A673 (cell line): ENCODE measurements around the gene CSNK2B.

Experiments
- EZH2 ChIP-seq: fragments of 200-600 bp; sonication (generic); IDR thresholded peaks from 2 replicates; pipeline ENCODE4 v1.6.1; 2017; ENCODE audit warnings: borderline replicate concordance, low read depth, mild to moderate bottlenecking, mixed read lengths, antibody characterized with exemption, low read length; ENCODE audit not compliant: poor library complexity, severe bottlenecking
- TF ChIP-seq, protein P1 (sequence below): fragments of 300-800, 200-600 bp; sonication (generic); conservative IDR thresholded peaks from 2 replicates; pipeline ENCODE4 v1.5.1; 2017; ENCODE audit warnings: low read depth, mild to moderate bottlenecking, antibody characterized with exemption, low read length, moderate library complexity, mixed read lengths

DNA sequence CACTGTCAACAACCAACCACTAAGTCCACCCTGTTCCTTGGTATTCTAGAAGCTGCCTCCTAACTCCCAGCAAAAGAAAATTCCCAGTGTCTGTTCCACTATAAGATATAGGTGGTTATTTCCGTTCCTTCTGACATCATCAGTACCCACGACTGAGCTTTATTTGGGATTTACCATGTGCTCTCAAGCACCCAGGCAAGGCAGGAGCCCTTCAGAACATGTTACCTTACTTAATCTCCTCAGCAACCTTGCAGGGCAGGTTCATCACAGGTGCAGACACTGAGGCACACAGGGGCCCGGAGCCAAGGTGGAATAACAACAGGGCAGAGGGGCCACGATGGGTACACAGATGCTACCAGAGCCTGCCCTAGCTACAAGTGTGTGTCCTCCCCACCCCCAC is 26.5 kb downstream of the CSNK2B start:
- TF ChIP-seq, protein P1, sequence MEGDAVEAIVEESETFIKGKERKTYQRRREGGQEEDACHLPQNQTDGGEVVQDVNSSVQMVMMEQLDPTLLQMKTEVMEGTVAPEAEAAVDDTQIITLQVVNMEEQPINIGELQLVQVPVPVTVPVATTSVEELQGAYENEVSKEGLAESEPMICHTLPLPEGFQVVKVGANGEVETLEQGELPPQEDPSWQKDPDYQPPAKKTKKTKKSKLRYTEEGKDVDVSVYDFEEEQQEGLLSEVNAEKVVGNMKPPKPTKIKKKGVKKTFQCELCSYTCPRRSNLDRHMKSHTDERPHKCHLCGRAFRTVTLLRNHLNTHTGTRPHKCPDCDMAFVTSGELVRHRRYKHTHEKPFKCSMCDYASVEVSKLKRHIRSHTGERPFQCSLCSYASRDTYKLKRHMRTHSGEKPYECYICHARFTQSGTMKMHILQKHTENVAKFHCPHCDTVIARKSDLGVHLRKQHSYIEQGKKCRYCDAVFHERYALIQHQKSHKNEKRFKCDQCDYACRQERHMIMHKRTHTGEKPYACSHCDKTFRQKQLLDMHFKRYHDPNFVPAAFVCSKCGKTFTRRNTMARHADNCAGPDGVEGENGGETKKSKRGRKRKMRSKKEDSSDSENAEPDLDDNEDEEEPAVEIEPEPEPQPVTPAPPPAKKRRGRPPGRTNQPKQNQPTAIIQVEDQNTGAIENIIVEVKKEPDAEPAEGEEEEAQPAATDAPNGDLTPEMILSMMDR, result no peak
- TF ChIP-seq EZH2, result no peak
